ENCODE measurements around the gene RHOU.

RHOU gene

DNA sequence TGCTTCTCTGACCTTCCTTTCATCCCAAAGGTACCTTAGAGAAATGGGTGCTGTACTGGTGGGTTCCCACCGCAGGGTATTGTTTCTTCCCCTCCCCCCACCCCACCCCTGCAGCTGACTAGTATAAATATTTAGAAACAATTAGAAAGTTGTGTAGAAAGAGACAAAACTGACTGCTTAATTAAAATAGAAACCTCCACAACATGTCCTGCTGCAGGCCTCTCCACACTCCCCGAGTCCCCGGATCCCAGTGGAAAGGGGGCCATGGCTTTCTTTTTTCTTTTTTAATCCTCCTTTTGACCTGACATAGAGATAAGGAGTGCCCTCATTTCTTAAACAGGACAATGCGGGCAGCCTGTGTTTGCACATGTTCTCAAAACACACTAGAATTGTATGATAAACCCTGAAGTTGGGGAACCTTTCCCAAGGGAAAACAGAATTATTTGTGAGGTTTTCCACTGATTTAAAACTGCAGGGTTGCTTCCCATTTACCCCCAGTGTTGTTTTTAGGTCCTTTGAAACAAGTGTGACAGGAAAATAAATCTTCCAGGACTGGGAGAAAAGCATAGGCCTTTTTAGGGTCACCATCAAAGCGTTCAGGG, 1.7 kb downstream of the RHOU start:
- no peak for DNase-seq (ENCODE audit: low read depth in 1 of 2, low spot score in 1 of 2)

DNA sequence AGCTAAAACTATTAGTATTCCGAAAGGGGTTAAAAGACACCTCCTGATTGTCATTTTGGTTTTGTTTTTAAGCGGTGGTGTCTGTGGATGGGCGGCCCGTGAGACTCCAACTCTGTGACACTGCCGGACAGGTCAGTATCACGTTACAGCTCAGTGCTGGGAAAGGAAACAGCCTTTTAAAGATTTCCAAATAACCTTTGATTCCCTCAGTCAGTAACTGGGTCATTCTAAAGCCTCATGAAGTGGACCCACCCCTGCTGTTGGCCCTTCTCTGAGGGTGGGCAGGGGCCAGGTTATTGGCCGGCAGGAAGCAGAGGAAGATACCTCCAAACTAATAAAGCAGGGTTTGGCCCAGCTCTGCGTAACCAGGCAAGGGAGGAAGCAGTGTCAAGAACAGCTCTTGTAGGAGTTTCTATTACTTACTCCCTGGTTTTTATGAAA, 2.3 kb downstream of the RHOU start:
- DNase-seq (ENCODE audit: low read depth in 1 of 2, low spot score in 1 of 2) = no peak

DNA sequence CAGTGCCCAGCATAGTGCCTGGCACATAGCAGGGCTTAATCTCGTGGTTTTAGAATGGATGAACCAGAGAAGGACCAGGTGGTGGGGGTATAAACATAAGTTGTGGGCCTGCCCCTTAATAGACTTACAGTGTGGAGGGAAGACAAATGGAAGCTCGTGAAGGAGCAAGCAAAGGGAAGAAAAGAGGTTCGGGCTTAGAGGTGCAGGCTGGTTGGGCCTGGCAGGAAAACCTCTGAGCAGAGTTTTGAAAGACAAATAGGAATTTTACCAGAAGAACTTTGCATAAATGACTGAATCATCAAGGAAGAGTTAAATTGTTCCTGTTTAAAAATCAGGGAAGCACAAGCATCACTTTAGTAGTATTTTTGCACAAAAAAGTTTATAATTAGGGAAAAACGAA, 4.5 kb downstream of the RHOU start:
- no peak for DNase-seq (ENCODE audit: low read depth in 1 of 2, low spot score in 1 of 2)

DNA sequence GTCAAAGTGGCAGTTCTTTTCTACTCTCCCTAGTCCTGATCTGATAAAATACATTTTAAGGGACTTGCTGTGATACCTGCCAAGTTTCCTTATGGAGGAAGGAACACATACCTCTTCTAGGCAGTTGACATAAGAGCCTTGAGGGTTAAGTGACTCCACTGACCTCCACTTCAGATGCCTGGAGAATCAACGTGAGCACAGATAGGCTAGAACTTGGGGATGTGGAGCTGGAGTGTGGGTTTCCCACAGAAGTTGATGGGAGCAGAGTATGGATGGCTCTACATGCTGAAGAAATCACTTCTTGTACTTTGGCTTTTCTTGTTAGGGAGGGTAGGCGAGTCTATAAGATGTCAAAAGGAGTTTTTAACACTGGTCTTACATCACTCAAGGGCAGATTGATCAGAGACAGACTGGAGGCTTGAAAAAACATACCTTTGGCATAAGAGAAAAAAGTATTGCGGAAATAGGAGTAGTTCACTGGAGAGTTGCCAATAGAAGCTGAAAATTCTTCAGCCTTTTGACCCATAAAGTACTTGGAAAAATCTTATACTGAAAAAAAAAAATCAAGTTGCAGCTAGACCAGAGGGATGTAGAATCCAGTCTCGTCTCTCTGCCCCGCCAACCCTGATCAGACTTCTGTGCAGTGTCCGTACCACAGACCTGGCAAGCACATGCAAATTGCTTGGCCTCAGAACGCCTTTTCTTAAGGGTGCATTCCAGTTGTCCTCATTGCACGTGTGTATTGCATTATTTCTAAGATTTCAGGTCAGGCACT, 5.5 kb downstream of the RHOU start:
- DNase-seq (ENCODE audit: low read depth in 1 of 2, low spot score in 1 of 2) = no peak

DNA sequence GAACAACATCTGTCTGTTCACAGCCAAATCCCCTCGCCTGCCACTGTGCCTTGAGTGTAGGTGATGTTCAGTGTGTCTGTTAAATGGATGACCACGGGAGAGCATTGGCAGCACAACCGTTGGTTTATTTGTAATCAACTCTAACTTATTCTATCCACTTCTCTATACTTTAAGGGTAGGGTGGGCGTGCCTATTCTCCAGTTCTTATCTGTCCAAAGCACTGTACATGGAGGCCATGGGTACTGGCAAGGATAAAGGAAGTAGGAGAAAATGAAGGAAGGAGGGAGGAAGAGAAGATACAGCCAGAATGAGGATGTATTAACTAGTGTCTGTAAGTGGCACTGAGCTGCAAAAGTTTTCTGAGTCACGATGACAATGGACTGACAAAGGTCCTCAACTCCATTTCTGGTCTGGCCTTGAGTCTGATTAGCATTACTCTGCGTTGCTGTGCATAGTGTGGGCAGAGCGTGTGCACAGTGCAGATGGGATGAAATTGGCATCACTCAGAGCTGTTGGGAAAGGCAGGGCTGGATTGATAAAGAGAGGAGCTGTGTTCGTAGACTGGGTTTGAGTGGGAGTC, 7.1 kb downstream of the RHOU start:
- no peak for DNase-seq (ENCODE audit: low read depth in 1 of 2, low spot score in 1 of 2)

DNA sequence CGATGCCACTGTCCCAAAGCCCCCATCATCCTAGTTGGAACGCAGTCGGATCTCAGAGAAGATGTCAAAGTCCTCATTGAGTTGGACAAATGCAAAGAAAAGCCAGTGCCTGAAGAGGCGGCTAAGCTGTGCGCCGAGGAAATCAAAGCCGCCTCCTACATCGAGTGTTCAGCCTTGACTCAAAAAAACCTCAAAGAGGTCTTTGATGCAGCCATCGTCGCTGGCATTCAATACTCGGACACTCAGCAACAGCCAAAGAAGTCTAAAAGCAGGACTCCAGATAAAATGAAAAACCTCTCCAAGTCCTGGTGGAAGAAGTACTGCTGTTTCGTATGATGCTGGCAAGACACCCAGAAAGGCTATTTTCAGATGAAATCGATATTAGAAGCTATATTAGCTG, 8.1 kb downstream of the RHOU start:
- no peak for DNase-seq (ENCODE audit: low read depth in 1 of 2, low spot score in 1 of 2)

DNA sequence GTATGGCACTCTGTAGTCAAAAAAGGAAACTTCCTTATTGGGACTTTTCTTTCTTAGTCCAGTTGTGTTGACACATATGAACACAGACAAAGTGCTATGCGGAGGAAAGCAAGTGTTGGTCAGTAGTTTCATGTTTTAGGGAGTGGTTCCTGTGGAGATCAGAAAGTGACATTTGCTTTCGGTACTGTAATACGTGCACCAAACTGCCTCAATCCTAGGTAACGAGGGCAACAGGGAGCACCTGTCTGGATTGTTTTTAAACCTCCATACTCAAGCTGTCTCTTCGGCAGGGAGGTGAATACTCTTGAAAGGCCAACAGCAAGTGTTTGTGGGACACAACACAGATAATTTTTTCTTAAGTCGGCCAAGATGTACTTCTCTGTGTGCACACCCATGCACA, 9.1 kb downstream of the RHOU start:
- no peak for DNase-seq (ENCODE audit: low read depth in 1 of 2, low spot score in 1 of 2)

DNA sequence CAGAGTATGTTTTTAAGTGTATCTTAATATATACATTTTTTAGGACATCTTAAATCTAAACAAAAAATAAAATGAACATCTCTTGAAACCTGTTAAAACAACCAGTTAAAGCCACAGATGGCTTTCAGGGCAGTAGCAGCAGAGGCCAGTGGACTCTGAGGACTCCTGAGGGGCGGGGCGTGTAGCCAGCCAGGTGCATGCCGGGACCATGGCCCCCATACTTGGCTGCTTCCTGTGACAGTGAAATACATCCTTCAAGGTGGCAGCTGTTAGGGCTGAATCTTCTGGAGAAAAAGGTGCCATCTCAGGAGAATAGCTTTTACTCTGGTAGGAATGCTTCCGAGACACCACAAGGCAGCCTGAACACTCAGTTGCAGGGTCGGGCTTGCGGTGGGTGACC, 9.6 kb downstream of the RHOU start:
- no peak for DNase-seq (ENCODE audit: low read depth in 1 of 2, low spot score in 1 of 2)

DNA sequence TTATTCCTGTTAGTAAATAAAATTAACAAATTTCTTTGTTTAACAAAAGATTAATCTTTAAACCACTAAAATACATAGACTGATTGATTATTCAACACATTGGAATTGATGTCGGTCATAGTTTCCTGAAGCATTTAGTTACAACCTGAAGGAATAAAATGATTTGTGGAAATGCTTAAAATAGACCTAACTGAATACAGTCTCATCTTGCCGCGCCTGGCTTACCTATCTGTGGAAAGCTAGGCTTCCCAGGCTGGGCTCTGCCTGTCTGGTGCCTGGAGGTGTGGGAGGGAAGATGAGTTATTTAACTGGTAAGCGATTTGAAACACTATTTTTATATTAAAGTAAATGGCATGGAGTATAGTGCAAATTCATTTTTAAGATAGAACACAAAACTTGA, 10.2 kb downstream of the RHOU start:
- DNase-seq (ENCODE audit: low read depth in 1 of 2, low spot score in 1 of 2) = no peak

DNA sequence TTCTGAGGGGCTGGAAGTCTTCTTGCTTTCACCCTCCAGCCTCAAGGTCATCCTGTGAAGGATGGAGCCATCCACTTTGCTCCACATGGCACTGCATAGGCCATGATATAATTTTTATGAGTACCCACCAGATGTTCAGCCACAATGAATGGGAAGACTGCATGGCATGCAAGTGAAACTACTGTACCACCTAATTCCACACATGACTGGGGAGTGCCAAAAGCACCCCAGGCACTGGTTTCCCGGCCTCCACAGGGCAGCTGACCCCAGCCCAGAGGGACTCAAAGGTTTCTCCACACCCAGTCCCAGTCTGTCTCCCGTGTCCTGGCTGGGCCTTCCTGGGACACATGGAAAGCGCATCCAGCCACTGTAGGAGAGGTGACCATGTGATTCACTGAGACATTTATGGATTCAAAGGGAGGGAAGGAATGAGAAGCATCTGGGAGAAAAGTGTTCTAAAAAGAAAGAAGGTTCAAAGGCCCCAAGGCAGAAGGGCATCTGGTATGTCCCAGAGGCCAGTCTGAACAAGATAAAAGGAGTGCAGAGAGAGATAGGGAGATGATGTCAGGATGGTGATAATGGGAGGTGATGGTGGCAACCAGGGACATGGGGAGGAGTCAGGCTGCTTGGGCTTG, 12.1 kb downstream of the RHOU start:
- no peak for DNase-seq (ENCODE audit: low read depth in 1 of 2, low spot score in 1 of 2)

DNA sequence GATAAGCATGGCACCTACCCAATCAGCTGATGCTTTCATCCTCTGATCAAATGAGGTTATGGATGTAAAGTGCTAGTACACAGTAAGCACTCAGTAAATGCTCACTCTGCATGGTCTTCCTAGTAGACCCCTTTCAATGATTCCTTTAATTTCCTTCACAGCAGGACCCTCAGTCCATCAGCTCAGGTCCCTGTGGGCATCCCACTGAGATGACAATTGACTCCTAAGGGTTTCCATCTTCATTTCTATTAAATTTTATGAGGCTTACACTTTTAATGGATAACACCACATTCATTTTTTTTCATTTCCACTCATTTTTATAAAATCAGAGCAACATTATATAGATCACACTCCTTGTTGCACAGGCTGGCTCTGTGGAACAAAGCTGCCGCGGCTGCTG, 12.8 kb downstream of the RHOU start:
- no peak for DNase-seq (ENCODE audit: low read depth in 1 of 2, low spot score in 1 of 2)

DNA sequence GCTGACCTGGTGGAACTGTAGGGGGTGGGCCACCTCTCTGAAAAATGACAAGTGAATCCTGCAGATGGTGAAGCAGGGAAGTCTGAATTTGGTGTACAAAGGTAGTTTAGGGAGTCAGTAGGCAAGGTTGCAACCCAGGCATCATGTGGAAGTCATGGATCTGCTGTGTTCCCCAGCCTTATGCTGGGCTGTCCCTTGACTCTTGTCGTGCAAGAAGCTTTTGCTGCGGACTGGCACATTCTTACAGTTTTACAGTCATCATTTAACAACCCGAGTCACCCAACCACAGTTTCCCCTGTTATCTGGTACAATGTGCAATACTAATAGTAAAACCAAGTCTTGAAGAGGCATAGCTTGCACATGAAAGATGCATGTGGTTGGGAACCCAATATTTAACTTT, 13.2 kb downstream of the RHOU start:
- DNase-seq (ENCODE audit: low read depth in 1 of 2, low spot score in 1 of 2) = no peak

DNA sequence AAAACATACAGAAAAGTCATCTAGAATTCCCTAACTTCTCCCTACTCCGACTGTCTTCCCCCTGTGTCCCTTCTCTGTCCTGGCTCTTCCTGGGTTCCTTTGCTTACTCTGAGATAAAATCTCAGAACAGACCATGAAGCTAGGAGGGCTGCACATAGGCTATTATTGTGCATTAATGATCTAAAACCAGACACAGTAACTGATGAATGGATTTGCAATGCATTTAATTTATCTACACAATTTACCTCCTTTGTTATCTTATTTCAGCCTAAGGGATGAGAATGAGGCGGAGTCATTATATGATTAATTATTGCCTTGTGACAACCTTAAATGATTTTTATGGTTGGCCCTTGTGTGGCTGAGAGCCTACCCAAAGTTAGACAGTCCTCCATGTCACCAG, 14.5 kb downstream of the RHOU start:
- DNase-seq (ENCODE audit: low read depth in 1 of 2, low spot score in 1 of 2) = no peak

DNA sequence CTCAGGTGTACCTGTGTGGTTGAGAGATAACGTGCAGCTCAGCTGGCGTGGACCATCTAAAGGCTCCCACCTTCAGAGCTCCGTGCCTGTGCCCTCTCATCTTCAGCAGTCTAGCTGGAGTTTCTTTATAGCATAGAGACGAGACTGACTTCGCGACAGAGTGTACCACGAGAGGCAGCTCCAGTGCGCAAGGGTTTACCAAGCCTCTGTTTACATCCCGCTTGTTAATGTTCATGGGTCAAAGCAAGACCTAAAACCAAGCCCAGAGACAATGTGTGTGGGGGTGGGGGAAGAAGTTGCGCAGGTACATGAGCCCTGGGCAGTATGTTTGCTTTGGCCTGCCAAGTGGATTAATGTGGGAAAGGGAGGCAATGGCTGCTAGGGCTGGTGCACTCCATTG, 15.6 kb downstream of the RHOU start:
- no peak for DNase-seq (ENCODE audit: low read depth in 1 of 2, low spot score in 1 of 2)

DNA sequence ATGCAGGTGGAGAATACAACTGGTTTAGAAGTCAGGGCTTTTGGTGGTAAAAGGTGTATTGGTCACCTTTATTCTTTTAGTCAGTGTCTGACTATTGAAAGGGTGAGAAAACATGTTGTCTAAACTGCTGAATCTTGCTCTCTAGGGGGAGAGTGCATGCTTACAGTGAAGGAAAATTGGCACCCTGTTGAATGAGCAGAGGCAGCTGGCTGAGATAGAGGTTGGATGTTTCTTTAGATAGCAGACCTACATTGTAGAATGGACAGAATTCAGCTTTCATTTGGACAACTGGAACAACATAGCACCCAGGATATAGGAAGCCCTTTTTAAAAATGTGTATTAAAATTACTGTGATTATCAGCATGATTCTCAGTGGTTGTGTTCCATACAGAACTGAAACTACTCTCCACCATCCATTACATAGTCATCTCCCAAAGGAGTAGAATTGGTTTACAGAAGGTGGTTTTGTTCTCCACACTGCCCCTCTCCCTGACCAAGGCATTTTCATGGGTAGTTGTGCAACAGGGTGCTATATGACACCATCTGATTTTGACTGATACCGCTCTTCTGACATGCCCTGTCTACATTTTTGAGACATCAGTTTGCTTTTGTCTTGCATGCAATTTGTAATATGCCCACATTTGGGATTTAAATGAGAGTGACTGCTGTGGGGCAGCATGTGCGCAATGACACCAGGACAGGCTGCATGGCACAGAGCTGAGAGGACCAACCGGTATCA, 16.2 kb downstream of the RHOU start:
- no peak for DNase-seq (ENCODE audit: low read depth in 1 of 2, low spot score in 1 of 2)

DNA sequence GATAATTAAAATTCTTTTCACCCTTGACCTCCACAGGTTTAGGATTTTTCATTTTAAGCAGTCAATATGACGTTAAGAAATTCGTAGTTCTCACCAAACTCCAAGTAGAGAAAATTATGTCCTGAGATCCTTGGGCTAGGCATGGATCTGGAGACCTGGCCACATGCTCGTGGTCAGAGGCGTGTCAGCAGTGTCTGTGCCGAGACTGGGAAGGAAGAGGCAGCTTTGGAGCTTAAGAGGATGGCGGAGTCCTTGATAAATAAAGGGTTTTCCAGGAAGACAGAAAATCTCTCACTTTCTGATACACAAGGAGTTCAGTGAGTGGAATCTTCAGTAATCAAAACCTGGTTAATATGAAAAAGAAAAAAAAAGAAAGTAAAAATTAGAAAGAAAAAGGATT, 17.0 kb downstream of the RHOU start:
- DNase-seq (ENCODE audit: low read depth in 1 of 2, low spot score in 1 of 2) = no peak

DNA sequence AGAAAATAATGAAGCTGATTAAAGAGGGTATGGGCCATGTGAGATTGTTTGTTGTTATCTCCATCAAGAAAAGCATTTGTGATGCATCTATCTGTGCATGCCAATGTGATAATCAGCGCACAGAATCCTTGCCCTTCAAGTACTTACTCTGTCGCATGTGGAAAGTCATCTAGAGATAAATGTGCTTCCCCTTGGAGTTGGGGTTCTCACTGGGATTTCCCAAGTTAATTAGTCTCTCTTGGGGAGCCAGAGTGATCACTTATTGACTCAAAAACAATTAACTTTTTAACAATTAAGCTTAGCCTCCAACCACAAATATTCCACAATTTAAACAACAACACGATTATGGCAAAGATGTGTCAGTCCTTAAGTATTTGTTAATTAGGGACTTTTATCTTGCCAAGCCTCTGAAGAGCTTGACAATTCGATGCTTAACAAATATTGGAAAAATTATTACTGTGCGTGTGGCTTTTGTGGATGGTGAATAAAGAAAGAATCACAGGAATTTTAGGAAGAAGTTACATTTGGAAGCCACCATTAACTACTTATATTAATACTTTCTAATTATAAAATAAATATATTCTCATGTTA, 17.5 kb downstream of the RHOU start:
- no peak for DNase-seq (ENCODE audit: low read depth in 1 of 2, low spot score in 1 of 2)

DNA sequence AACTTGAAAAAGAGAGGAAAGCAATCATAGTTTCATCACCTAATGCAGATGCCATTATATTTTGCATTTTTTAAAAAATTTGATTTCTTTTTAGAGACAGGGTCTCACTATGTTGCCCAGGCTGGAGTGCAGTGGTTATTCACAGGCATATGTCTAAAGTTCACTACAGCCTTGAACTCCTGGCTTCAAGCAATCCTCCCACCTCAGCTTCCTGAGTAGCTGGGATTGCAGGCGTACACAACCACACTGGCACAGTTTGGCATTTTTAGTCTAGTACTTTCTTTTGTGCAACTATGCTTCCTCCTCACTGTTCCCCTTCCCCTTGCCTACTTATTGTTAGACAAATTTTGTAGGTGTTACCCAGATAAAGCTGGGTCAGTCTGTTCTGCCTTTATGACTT, 18.0 kb downstream of the RHOU start:
- DNase-seq (ENCODE audit: low read depth in 1 of 2, low spot score in 1 of 2) = no peak

DNA sequence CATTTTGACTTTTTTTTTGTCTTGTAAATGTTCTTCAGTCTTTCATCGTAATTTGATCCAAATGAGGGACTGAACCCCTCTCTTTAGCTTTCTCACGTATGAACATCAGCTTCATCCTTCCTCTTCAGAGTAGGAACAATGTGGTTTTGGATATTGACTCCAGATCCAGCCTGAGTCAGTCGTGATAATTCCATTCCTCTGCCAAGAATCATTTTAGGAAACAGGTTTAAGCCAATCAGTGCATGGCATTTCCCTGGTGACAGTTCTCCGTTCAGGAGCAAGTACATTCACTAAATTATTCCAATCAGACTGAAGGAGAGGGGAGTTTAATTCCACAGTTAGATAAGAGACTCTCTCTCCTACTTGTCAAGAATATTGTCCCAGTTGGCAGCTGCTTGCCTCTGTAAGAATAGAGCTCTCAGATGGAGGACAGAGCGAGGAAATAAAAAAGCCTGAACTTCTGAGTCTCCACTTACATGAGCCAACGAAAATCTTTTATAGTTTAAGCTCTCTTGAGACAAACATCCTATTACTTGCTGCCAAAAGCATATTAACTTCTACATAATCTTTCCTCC, 18.6 kb downstream of the RHOU start:
- DNase-seq (ENCODE audit: low read depth in 1 of 2, low spot score in 1 of 2) = no peak

DNA sequence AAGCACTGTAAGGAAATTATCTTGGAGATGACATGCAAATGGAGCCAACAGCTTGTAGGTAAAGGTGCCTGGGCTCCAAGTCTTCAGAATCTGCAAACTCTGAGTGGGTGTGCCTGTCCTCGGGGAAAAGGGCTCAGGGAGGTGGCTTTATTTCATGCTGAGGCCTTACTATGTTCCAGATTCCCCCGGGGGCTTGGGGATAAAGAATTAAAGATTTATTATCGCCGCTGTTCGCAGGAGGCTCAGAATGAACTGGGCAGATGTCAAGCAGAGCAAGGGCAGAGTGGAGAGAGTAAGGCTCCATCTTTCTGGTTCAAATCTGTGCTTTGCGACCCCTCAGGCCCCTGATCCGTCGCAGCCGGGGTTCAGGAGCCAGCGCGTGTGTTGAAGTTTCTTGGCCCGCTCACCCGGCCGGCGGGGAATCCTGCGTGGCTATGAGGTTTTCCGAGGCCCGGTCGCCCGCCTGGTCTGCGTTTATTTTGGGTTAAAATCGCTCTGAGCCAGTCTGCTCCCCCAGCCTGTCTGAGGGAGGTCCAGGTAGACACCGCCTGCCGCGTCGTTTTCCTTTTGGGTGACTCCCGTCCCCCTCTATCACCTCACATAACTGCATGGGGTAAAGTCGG, 19.5 kb downstream of the RHOU start:
- no peak for DNase-seq (ENCODE audit: low read depth in 1 of 2, low spot score in 1 of 2)
